ENCODE data around the gene GLRX. TPM values are rescaled to one million over a fixed set of nuclear protein-coding genes. Genes with fewer than 3 reads are reported as not detected.

The GLRX gene
- total RNA-seq, 1 donor from 2014 or later: 60.2 TPM

DNA sequence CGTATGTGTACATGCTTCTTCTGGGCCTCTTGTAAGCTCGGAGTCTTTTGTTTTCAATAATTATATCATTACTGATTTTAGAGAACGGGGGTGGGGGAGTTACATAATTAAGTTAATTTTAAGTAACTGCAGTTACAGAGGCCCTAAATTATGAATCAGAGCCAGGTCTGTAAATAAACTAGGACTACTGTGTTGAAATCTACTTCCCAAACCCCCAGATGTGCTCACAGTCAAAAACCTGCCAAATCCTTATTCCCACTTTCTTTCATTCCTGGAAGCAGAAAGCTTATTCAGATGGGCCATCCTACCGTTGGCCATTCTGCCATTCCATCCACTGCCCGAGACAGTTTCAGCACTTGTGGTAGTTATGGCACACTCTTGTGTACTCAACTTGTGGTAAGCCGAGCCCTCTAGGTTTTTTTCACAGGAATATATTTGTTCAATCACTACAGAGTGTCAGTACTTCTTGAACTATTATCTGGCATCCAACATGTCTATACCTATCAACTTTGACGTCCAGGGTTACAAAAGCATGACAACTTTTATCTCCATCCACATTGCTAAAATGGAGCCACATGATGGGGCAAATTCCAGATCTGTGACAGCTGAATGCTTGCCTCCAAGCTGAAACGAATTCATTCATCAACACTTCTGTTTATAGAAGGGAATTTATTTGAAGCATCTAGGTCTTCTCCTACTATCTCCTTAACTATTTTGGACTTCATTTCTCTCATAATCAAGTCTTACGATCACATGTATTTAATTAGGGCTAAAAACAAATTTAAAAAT, 37.8 kb downstream of the GLRX start:
- Mint-ChIP-seq H3K36me3 (ENCODE audit: low read depth) (no peaks in the 10 kb centered on the region), H3K4me3 (no peak overlapping the region), H3K27ac (no peak overlapping the region), H3K4me1 (peaks cover 11% of the 10 kb centered on the region), H3K27me3 (no peaks in the 10 kb centered on the region), H3K9me3 (no peaks in the 10 kb centered on the region)
- no peak for DNase-seq
- POLR2A ChIA-PET: no interaction called here
- intact Hi-C loops (cut with micrococcal nuclease): loop anchor here (5.0 to 10.0 kb wide), 2 partner anchors 178 to 820 kb away; partner anchors contain the start of gene ELL2
- ATAC-seq (ENCODE audit: low read depth): no peak
- CTCF ChIA-PET: interaction anchor here (0.6 to 7.0 kb wide), 5 partner anchors 24 to 161 kb away, joined by 3 to 389 read pairs (median 4); no protein-coding TSS in a partner anchor
- TF ChIP-seq, protein P1, sequence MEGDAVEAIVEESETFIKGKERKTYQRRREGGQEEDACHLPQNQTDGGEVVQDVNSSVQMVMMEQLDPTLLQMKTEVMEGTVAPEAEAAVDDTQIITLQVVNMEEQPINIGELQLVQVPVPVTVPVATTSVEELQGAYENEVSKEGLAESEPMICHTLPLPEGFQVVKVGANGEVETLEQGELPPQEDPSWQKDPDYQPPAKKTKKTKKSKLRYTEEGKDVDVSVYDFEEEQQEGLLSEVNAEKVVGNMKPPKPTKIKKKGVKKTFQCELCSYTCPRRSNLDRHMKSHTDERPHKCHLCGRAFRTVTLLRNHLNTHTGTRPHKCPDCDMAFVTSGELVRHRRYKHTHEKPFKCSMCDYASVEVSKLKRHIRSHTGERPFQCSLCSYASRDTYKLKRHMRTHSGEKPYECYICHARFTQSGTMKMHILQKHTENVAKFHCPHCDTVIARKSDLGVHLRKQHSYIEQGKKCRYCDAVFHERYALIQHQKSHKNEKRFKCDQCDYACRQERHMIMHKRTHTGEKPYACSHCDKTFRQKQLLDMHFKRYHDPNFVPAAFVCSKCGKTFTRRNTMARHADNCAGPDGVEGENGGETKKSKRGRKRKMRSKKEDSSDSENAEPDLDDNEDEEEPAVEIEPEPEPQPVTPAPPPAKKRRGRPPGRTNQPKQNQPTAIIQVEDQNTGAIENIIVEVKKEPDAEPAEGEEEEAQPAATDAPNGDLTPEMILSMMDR (IDR thresholded peaks at IDR 0.05): no peak

DNA sequence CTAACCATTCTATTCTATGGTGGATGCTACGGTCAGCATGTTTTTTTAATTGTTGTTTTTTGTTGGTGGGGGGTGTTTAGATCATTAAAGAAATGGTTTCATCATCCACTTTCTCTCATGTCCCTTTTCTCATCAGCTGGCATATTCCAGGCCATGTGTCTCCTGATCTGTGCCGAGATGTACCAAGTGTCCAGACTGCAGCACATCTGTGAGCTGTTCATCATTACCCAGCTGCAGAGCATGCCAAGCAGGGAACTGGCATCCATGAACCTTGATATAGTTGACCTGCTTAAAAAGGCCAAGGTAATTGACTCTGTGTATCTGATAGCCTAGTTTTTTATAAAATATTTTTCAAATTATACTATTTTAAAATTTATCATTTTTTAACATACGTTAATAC, 38.9 kb downstream of the GLRX start:
- Mint-ChIP-seq H3K36me3 (ENCODE audit: low read depth) (no peaks in the 10 kb centered on the region), H3K4me3 (no peak overlapping the region), H3K9me3 (no peaks in the 10 kb centered on the region), H3K4me1 (peaks cover 7% of the 10 kb centered on the region), H3K27ac (no peak overlapping the region), H3K27me3 (no peaks in the 10 kb centered on the region)
- ChIA-PET CTCF (interaction anchor here (0.9 to 7.0 kb wide), 5 partner anchors 25 to 139 kb away, joined by 3 to 389 read pairs (median 47); partner anchors contain the start of gene RFESD), POLR2A (interaction anchor here (0.7 to 1.2 kb wide), 2 partner anchors 37 to 60 kb away, joined by 3 to 16 read pairs; no protein-coding TSS in a partner anchor)
- DNase-seq (no peak), ATAC-seq (ENCODE audit: low read depth) (no peak)
- intact Hi-C loops (cut with micrococcal nuclease): loop anchor here (5.0 to 10.0 kb wide), 2 partner anchors 179 to 821 kb away; partner anchors contain the start of gene ELL2
- TF ChIP-seq, protein P1 (IDR thresholded peaks at IDR 0.05): no peak

DNA sequence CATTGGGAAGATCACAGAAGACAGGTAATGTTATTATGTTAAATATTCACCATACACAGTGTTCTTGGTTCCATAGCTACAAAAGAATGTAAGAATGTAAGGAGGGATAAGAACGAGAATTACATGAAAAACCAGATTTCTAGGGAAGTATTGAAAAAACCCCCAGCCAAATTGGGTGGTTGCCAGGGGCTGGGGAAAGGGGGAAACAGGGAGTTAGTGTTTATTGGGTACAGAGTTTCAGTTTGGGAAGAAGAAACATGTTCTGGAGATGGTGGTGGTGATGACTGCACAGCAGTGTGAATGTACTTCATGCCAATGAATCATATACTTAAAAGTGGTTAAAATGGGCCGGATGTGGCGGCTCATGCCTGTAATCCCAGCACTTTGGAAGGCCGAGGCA, 40.3 kb downstream of the GLRX start:
- DNase-seq (no peak), ATAC-seq (ENCODE audit: low read depth) (no peak)
- H3K27ac Mint-ChIP-seq: no peak overlapping the region
- H3K4me3 Mint-ChIP-seq: no peak overlapping the region
- no peaks in the 10 kb centered on the region for H3K27me3 Mint-ChIP-seq
- ChIA-PET POLR2A (interaction anchor here (1.2 to 1.8 kb wide), 3 partner anchors 26 to 40 kb away, joined by 3 to 16 read pairs (median 12); partner anchors contain the start of gene GLRX), CTCF (interaction anchor here (1.0 to 7.0 kb wide), 22 partner anchors 11 to 554 kb away, joined by 3 to 389 read pairs (median 13); partner anchors contain the start of genes GLRX, RFESD and RHOBTB3)
- H3K9me3 Mint-ChIP-seq: no peaks in the 10 kb centered on the region
- H3K4me1 Mint-ChIP-seq: peaks cover 7% of the 10 kb centered on the region
- H3K36me3 Mint-ChIP-seq (ENCODE audit: low read depth): no peaks in the 10 kb centered on the region
- TF ChIP-seq, protein P1 (IDR thresholded peaks at IDR 0.05): no peak
- intact Hi-C loops (cut with micrococcal nuclease): loop anchor here (5.0 to 10.0 kb wide), 2 partner anchors 180 to 823 kb away; partner anchors contain the start of gene ELL2

DNA sequence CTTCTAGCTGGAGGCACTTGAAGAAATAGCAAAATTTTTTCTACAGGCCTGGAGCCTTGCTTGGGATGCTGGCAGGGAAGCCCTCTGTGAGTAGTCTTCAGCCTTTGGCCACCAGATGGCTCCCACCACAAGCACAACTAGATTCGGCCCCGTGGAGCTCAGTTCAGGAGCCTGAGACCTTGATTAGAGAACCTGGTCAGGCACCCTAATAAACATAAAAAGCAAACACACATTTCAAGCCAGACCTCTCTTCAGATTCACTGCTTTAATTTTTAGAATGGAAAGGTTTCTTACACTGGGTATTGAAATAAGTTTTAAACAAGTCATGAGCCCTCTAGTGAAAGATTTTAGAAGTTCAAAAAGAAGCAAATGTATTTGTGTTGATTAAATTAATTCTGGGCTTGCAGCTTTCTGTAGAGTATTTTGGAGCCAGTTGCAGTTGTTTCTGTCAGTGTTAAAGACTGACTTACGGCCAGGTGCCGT, 41.4 kb downstream of the GLRX start:
- intact Hi-C loops (cut with micrococcal nuclease): loop anchor here (1.0 to 10.0 kb wide), 9 partner anchors 27 to 824 kb away; partner anchors contain the start of genes ELL2 and GLRX
- ATAC-seq (ENCODE audit: low read depth): peak; percentile 99
- peak overlapping the region; percentile 43 for H3K27ac Mint-ChIP-seq
- H3K9me3 Mint-ChIP-seq: no peaks in the 10 kb centered on the region
- POLR2A ChIA-PET: interaction anchor here (0.6 to 1.8 kb wide), 11 partner anchors 27 to 137 kb away, joined by 3 to 16 read pairs (median 8); partner anchors contain the start of genes GLRX and RFESD
- H3K4me3 Mint-ChIP-seq: peak overlapping the region; percentile 21
- CTCF ChIA-PET: interaction anchor here (1.0 to 7.0 kb wide), 40 partner anchors 8 to 556 kb away, joined by 3 to 389 read pairs (median 6); partner anchors contain the start of genes GLRX, RFESD and RHOBTB3
- H3K36me3 Mint-ChIP-seq (ENCODE audit: low read depth): no peaks in the 10 kb centered on the region
- DNase-seq: peak; percentile 46
- H3K4me1 Mint-ChIP-seq: peaks cover 7% of the 10 kb centered on the region
- H3K27me3 Mint-ChIP-seq: no peaks in the 10 kb centered on the region
- TF ChIP-seq, protein P1 (IDR thresholded peaks at IDR 0.05): no peak
